OCI-LY3 (cell line): ENCODE results near the gene WDR18.

ENCODE experiments used
- EZH2phosphoT487 ChIP-seq: fragments of 200-600 bp; shearing (Covaris generic); IDR thresholded peaks from 2 replicates; pipeline ENCODE4 v1.6.1; 2018; ENCODE audit warnings: antibody characterized with exemption, mixed run types, low read depth
- TF ChIP-seq, protein P1 (sequence below): fragments of 200-600, 300-600 bp; sonication (generic); IDR thresholded peaks from 2 replicates; pipeline ENCODE4 v1.5.1; 2014; ENCODE audit warnings: antibody characterized with exemption, low read length, low read depth

DNA sequence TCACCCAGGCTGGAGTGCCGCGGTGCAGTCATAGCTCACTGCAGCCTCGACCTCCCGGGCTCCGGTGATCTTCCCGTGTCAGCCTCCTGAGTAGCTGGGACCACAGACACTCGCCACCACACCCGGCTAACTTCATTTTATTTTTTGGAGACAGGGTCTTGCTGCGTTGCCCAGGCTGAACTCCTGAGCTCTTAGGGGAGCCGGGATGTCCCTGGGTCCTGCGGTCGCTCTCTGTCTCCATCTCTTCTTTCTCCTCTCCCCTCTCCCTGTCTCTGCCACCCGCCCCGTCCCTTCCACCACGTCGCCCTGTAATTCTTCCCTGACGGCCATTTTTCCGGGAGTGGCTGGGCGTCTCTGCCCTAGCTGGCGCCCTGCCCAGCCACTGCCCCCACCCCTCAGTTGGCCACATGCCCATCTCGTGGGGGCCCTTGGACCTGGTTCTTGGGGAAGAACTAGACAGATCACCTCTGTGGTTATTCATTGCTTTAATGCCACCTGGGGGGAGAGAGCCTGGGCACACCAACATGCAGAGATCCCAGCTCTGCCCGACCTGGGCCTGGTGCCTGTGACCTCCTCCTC is 39.4 kb upstream of the WDR18 start:
- TF ChIP-seq, protein P1, sequence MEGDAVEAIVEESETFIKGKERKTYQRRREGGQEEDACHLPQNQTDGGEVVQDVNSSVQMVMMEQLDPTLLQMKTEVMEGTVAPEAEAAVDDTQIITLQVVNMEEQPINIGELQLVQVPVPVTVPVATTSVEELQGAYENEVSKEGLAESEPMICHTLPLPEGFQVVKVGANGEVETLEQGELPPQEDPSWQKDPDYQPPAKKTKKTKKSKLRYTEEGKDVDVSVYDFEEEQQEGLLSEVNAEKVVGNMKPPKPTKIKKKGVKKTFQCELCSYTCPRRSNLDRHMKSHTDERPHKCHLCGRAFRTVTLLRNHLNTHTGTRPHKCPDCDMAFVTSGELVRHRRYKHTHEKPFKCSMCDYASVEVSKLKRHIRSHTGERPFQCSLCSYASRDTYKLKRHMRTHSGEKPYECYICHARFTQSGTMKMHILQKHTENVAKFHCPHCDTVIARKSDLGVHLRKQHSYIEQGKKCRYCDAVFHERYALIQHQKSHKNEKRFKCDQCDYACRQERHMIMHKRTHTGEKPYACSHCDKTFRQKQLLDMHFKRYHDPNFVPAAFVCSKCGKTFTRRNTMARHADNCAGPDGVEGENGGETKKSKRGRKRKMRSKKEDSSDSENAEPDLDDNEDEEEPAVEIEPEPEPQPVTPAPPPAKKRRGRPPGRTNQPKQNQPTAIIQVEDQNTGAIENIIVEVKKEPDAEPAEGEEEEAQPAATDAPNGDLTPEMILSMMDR: no peak
- no peak for TF ChIP-seq EZH2phosphoT487
